GM12878 (cell line): ENCODE results near the gene CLDN6. TPM values are rescaled to one million over a fixed set of nuclear protein-coding genes. Genes with fewer than 3 reads are reported as not detected.

ENCODE experiments used
- ATAC-seq: fragments of 200-7000 bp; cut with Tn5 transposase; 3 replicates; pipeline ENCODE4 v1.9.1; 2020; ENCODE audit warnings: mild to moderate bottlenecking, moderate library complexity
- BruUV-seq: library from RNA; stranded (reverse); fragments of 400-500 nt; replicated peaks from 2 replicates; lab custom pipeline; 2021; lab: Mats Ljungman, UMichigan
- CTCF ChIA-PET: fragments of 300-600 bp; sonication (Branson Sonifier 250); formaldehyde crosslinking; extraction: SDS; loops from one replicate; lab custom pipeline; 2021; ENCODE audit warnings: inconsistent platforms; lab: Yijun Ruan, JAX
- POLR2A ChIA-PET: fragments of 350-600 bp; formaldehyde crosslinking; extraction: SDS; loops from one replicate; lab custom pipeline; 2021; ENCODE audit warnings: inconsistent platforms; lab: Charles Lee
- RAD21 ChIA-PET: fragments of 300-600 bp; sonication (Branson Sonifier 250); formaldehyde crosslinking; loops from one replicate; lab custom pipeline; 2023; ENCODE audit warnings: antibody characterized with exemption; ENCODE audit not compliant: unreplicated experiment; lab: Charles Lee
- SMC1A ChIA-PET: fragments of 300-600 bp; sonication (Branson Sonifier 250); formaldehyde crosslinking; loops from one replicate; lab custom pipeline; 2023; ENCODE audit not compliant: unreplicated experiment, uncharacterized antibody; lab: Charles Lee
- DNase-seq: peaks from one replicate; pipeline ENCODE4 v3.0.0-alpha.2; 2011; ENCODE audit warnings: low read depth, low spot score
- FAIRE-seq: peaks from 3 replicates; lab custom pipeline; 2011; peaks lifted over from hg19 to GRCh38; lab: Jason Lieb, UNC
- H2AFZ ChIP-seq: 2 replicates; pipeline ENCODE4 v1.6.0; 2011; ENCODE audit warnings: low read depth, low read length, control low read depth; ENCODE audit not compliant: control insufficient read depth
- H3K27ac ChIP-seq: 2 replicates; pipeline ENCODE4 v1.5.1; 2011; ENCODE audit warnings: control low read depth; ENCODE audit not compliant: control insufficient read depth, insufficient read depth
- H3K27me3 ChIP-seq, 2 experiments: replicated peaks in 1 of 2; 2 replicates each; pipeline versions ENCODE4 v1.6.0 to v1.6.1; 2011; ENCODE audit warnings: low read length in 1 of 2; ENCODE audit not compliant: control insufficient read depth in 2 of 2, insufficient read depth in 2 of 2
- H3K36me3 ChIP-seq, 2 experiments: 2 replicates each; pipeline ENCODE4 v1.5.1; 2011; ENCODE audit warnings: low read length in 1 of 2; ENCODE audit not compliant: control insufficient read depth in 2 of 2, insufficient read depth in 2 of 2
- H3K4me1 ChIP-seq: 2 replicates; pipeline ENCODE4 v1.6.1; 2011; ENCODE audit warnings: mild to moderate bottlenecking, low read length, moderate library complexity, mixed read lengths; ENCODE audit not compliant: control insufficient read depth, insufficient read depth
- H3K4me2 ChIP-seq: 2 replicates; pipeline ENCODE4 v1.6.0; 2011; ENCODE audit warnings: control low read depth; ENCODE audit not compliant: control insufficient read depth, insufficient read depth
- H3K4me3 ChIP-seq: fragments of 200-600 bp; sonication (generic); 2 replicates; pipeline ENCODE4 v1.5.1; 2016
- H3K79me2 ChIP-seq: 2 replicates; pipeline ENCODE4 v1.6.0; 2011; ENCODE audit warnings: low read length; ENCODE audit not compliant: control insufficient read depth, insufficient read depth
- H3K9ac ChIP-seq: 2 replicates; pipeline ENCODE4 v1.8.0; 2011; ENCODE audit warnings: low read length, control low read depth, mixed read lengths; ENCODE audit not compliant: control insufficient read depth, insufficient read depth
- H3K9me3 ChIP-seq: replicated peaks from 3 replicates; pipeline ENCODE4 v1.5.1; 2011; ENCODE audit warnings: mild to moderate bottlenecking, low read length; ENCODE audit not compliant: control insufficient read depth, insufficient read depth
- H4K20me1 ChIP-seq: 2 replicates; pipeline ENCODE4 v1.6.0; 2011; ENCODE audit not compliant: control insufficient read depth, insufficient read depth
- BMI1 ChIP-seq: fragments of 450-650 bp; IDR thresholded peaks from 2 replicates; pipeline ENCODE4 v1.6.1; 2016; ENCODE audit warnings: mild to moderate bottlenecking, moderate library complexity, borderline replicate concordance
- CREM ChIP-seq: IDR thresholded peaks from 2 replicates; pipeline ENCODE4 v1.6.1; 2014; ENCODE audit warnings: antibody characterized with exemption, low read depth
- EP300 ChIP-seq, 2 experiments: fragments of 150-350 bp in 1 of 2; IDR thresholded peaks; 2 replicates each; pipeline ENCODE4 v1.6.1; 2011 to 2012; ENCODE audit warnings: low read depth in 2 of 2, low read length in 2 of 2, borderline replicate concordance in 1 of 2, improper control_type of control experiment in 1 of 2, inconsistent platforms in 1 of 2; ENCODE audit not compliant: control insufficient read depth in 1 of 2
- JUNB ChIP-seq: IDR thresholded peaks from 2 replicates; pipeline ENCODE4 v1.6.1; 2016; ENCODE audit warnings: antibody characterized with exemption, mild to moderate bottlenecking
- MTA3 ChIP-seq: IDR thresholded peaks from 2 replicates; pipeline ENCODE4 v1.6.1; 2012; ENCODE audit warnings: low read length, inconsistent platforms, borderline replicate concordance
- NFYB ChIP-seq: IDR thresholded peaks from 2 replicates; pipeline ENCODE4 v1.6.1; 2011; ENCODE audit warnings: low read depth, mild to moderate bottlenecking, low read length, improper control_type of control experiment, moderate library complexity; ENCODE audit not compliant: insufficient read depth
- NR2C1 ChIP-seq: fragments of 450-650 bp; IDR thresholded peaks from 2 replicates; pipeline ENCODE4 v1.6.1; 2017; ENCODE audit warnings: antibody characterized with exemption, mild to moderate bottlenecking, moderate library complexity
- POLR2AphosphoS5 ChIP-seq: IDR thresholded peaks from 2 replicates; pipeline ENCODE4 v1.6.1; 2011; ENCODE audit warnings: mild to moderate bottlenecking, low read length, inconsistent platforms
- RAD51 ChIP-seq: fragments of 450-650 bp; IDR thresholded peaks from 2 replicates; pipeline ENCODE4 v1.6.1; 2016; ENCODE audit warnings: moderate library complexity, mild to moderate bottlenecking, inconsistent platforms
- RBBP5 ChIP-seq: fragments of 200-600 bp; sonication (generic); conservative IDR thresholded peaks from 2 replicates; pipeline ENCODE4 v1.6.1; 2016
- SP1 ChIP-seq: IDR thresholded peaks from one replicate; pipeline ENCODE4 v1.6.1; 2011; ENCODE audit warnings: low read depth, low read length
- SREBF2 ChIP-seq: IDR thresholded peaks from 2 replicates; pipeline ENCODE4 v1.6.1; 2012; ENCODE audit warnings: mild to moderate bottlenecking, low read length
- SUPT20H ChIP-seq: IDR thresholded peaks from 2 replicates; pipeline ENCODE4 v1.6.1; 2011; ENCODE audit warnings: low read depth, mild to moderate bottlenecking, low read length, moderate library complexity, borderline replicate concordance; ENCODE audit not compliant: control insufficient read depth
- YBX1 ChIP-seq: fragments of 450-650 bp; IDR thresholded peaks from 2 replicates; pipeline ENCODE4 v1.6.1; 2016; ENCODE audit warnings: antibody characterized with exemption
- WGBS: methylation state at CpG from one replicate; pipeline ENCODE4 v1.1.6; 2016; ENCODE audit warnings: low lambda C conversion rate; ENCODE audit not compliant: insufficient replicate concordance, insufficient coverage; ENCODE audit errors: missing lambda C conversion rate; 5-methylcytosine and 5-hydroxymethylcytosine counted together
- in situ Hi-C: fragments of 300-500 bp; cut with MboI; formaldehyde crosslinking; loops from 9 replicates; pipeline ENCODE4 v1.14.3; 2018; ENCODE audit warnings: mixed read lengths
- intact Hi-C: fragments of 100-400 bp; cut with micrococcal nuclease; formaldehyde crosslinking; loops from one replicate; pipeline ENCODE4 v1.14.2; 2022; ENCODE audit not compliant: unreplicated experiment
- polyA plus RNA-seq, 11 experiments: library from polyadenylated mRNA; depleted of rRNA in 4 of 11; unstranded in 6 of 11; stranded (reverse) in 5 of 11; fragments of >200 nt; fragmentation: Nextera tagmentation in 4 of 11; fragmentation: Illumina TruSeq in 1 of 11; extraction: Ambion mirVana in 4 of 11; extraction: Trizol in 1 of 11; gene quantifications; 1 replicate in 1 of 11; 2 replicates in 10 of 11; pipeline versions ENCODE4 v1.2.1 to v1.2.3, GENCODE V29; 2011 to 2016; ENCODE audit warnings: inconsistent platforms in 2 of 11, missing spikeins in 2 of 11, low read depth in 1 of 11
- total RNA-seq, 4 experiments: library from RNA; depleted of rRNA in 3 of 4; stranded (reverse); fragments of >200 nt in 3 of 4; fragmentation: Illumina TruSeq in 1 of 4; extraction: Trizol in 1 of 4; gene quantifications; 2 replicates each; pipeline versions ENCODE4 v1.2.1 to v1.2.3, GENCODE V29; 2013 to 2021
- TF ChIP-seq, protein P1 (sequence below): IDR thresholded peaks from 2 replicates; pipeline ENCODE4 v1.6.1; 2011; ENCODE audit warnings: low read depth, mild to moderate bottlenecking, low read length, moderate library complexity, borderline replicate concordance; ENCODE audit errors: extremely low read depth
- TF ChIP-seq, protein P2 (sequence below): fragments of 450-650 bp; IDR thresholded peaks from 2 replicates; pipeline ENCODE4 v1.6.1; 2017; ENCODE audit warnings: mild to moderate bottlenecking, moderate library complexity

The CLDN6 gene
- total and polyA plus RNA-seq, 10 of the 15 experiments (the other 5 are each of a cell fraction or from before 2014, with no cell fraction given), result 0.15 to 0.26 (median 0.23) TPM; not detected in 7

DNA sequence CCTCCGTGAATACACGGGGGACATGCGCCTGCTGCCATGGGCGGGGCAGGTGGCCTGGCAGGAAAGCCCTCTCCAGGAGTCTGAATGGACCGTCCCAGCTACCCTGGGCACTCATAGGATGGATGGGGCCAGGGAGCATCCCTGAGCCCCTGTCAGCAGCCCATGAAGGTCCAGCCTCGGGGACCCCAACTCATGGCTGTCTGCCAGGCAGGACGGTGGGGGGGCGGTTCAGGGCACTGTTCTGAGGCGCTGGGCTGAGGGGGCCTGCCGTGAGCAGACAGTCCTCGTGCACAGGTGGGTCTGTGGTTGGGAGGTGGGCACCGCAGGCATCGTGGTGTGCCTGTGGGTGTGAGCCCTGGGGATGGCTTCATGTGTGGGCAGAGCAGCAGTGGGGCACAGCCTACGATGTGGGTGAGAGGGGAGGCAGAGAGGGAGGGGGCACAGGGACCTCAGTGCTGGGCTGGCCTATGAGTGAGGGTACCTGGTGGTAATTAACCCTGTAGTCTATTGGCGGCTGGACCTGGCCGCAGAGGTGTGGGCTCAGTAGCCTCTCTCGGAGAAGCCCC, 31.3 kb downstream of the CLDN6 start (continued):
- TF ChIP-seq RAD51 (no peak), CREM (no peak), RBBP5 (no peak), YBX1 (no peak), SP1 (no peak)

DNA sequence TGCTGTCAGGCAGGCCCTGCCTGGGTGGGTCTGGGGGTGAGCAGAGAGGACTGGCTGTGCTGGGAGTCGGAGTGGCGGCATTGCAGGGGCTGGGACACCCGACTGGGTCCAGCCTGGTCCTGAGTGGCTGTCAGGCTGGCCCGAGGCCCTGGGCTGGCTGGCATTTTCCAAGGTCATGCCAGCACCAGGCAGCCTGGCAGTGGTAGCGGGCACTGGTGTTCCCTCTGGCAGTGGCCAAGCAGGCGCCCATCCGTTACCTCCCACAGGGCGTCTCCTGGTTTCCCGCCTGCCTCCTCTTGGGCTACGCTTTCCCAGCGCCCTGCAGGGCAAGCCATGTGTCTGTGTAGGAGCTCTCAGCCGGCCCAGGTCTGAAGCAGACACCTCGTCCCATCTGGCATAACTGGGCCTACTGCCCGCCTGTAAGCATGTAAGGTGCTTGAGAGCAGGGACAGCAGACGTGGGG, 32.1 kb downstream of the CLDN6 start:
- SMC1A ChIA-PET, result interaction anchor here (0.7 kb wide), 1 partner anchor 55 kb away, joined by 3 read pairs; no protein-coding TSS in a partner anchor
- in situ Hi-C loops, result no loop called here
- FAIRE-seq, result no peak
- H3K36me3 ChIP-seq, result no peaks in the 10 kb centered on the region
- peaks cover 2 to 4% of the 10 kb centered on the region in 2 experiments; a peak in 1 of 4 replicates for H3K27me3 ChIP-seq
- no peaks in the 10 kb centered on the region for H3K9me3 ChIP-seq
- CTCF ChIA-PET, result interaction anchor here (1.0 kb wide), 1 partner anchor 59 kb away, joined by 3 read pairs; no protein-coding TSS in a partner anchor
- DNase-seq, result no peak
- no peak overlapping the region for H2AFZ ChIP-seq
- H3K4me1 ChIP-seq, result no peaks in the 10 kb centered on the region
- ATAC-seq, result no peak
- no peak overlapping the region for H3K4me2 ChIP-seq
- 30% methylated on average over 14 of the region's 15 CpGs for WGBS
- H3K79me2 ChIP-seq, result no peaks in the 10 kb centered on the region
- intact Hi-C loops, result no loop called here
- H3K9ac ChIP-seq, result no peak overlapping the region
- no peaks in the 10 kb centered on the region for H4K20me1 ChIP-seq
- no peak overlapping the region for H3K27ac ChIP-seq
- no peak overlapping the region for H3K4me3 ChIP-seq
- RAD21 ChIA-PET, result no interaction called here
- BruUV-seq, result no TSS peak
- POLR2A ChIA-PET, result no interaction called here
- TF ChIP-seq BMI1 (no peak), NFYB (no peak), JUNB (no peak), EP300 (IDR thresholded peaks at IDR 0.05; ENCODE audit: borderline replicate concordance in 1 of 2, control insufficient read depth in 1 of 2, low read depth in 2 of 2, low read length in 2 of 2) (no peak), MTA3 (no peak), POLR2AphosphoS5 (no peak), SREBF2 (no peak), SUPT20H (no peak), NR2C1 (no peak)
- TF ChIP-seq, protein P1, sequence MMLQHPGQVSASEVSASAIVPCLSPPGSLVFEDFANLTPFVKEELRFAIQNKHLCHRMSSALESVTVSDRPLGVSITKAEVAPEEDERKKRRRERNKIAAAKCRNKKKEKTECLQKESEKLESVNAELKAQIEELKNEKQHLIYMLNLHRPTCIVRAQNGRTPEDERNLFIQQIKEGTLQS, result no peak
- TF ChIP-seq, protein P2, sequence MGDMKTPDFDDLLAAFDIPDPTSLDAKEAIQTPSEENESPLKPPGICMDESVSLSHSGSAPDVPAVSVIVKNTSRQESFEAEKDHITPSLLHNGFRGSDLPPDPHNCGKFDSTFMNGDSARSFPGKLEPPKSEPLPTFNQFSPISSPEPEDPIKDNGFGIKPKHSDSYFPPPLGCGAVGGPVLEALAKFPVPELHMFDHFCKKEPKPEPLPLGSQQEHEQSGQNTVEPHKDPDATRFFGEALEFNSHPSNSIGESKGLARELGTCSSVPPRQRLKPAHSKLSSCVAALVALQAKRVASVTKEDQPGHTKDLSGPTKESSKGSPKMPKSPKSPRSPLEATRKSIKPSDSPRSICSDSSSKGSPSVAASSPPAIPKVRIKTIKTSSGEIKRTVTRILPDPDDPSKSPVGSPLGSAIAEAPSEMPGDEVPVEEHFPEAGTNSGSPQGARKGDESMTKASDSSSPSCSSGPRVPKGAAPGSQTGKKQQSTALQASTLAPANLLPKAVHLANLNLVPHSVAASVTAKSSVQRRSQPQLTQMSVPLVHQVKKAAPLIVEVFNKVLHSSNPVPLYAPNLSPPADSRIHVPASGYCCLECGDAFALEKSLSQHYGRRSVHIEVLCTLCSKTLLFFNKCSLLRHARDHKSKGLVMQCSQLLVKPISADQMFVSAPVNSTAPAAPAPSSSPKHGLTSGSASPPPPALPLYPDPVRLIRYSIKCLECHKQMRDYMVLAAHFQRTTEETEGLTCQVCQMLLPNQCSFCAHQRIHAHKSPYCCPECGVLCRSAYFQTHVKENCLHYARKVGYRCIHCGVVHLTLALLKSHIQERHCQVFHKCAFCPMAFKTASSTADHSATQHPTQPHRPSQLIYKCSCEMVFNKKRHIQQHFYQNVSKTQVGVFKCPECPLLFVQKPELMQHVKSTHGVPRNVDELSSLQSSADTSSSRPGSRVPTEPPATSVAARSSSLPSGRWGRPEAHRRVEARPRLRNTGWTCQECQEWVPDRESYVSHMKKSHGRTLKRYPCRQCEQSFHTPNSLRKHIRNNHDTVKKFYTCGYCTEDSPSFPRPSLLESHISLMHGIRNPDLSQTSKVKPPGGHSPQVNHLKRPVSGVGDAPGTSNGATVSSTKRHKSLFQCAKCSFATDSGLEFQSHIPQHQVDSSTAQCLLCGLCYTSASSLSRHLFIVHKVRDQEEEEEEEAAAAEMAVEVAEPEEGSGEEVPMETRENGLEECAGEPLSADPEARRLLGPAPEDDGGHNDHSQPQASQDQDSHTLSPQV, result no peak
